ENCODE data around the gene ERAS.
A peak's percentile ranks its signal among the peaks of the same experiment; 100 is the strongest.
"Not testable (repeated sequence)": the region's sequence is repeated elsewhere in the genome, so short reads cannot be mapped to it uniquely, and the experiment has no call there.

ERAS gene

GRCh38 chrX:48831136-48831908 is 5.0 kb downstream of the ERAS start:
- DNase-seq (ENCODE audit: low spot score): no peak
- FAIRE-seq: no peak

GRCh38 chrX:48831909-48832291 is 5.6 kb downstream of the ERAS start:
- no peak for FAIRE-seq
- no peak for DNase-seq (ENCODE audit: low spot score)

- DNase-seq (ENCODE audit: low spot score) (peak; percentile 17), FAIRE-seq (no peak)
These were observed 7.3 kb downstream of the ERAS start for GRCh38 chrX:48833542-48834138.

- FAIRE-seq: no peak
- DNase-seq (ENCODE audit: low spot score): peak; percentile 11
These were observed 8.0 kb downstream of the ERAS start for GRCh38 chrX:48834383-48834709.

GRCh38 chrX:48835524-48836329 is 9.4 kb downstream of the ERAS start, which contains the start of gene PCSK1N:
PCSK1N (minus strand) TSS chrX:48835610; CDS start chrX:48835532, 78 bp downstream.
- no peak for FAIRE-seq
- DNase-seq (ENCODE audit: low spot score): peak; percentile 79

- FAIRE-seq (no peak), DNase-seq (ENCODE audit: low spot score) (no peak)
These were observed 13.4 kb downstream of the ERAS start for GRCh38 chrX:48839686-48840085.

GRCh38 chrX:48848847-48849246 is 22.5 kb downstream of the ERAS start:
- FAIRE-seq (no peak), DNase-seq (ENCODE audit: low spot score) (no peak)

GRCh38 chrX:48852857-48853256 is 26.5 kb downstream of the ERAS start:
- DNase-seq (ENCODE audit: low spot score): no peak
- no peak for FAIRE-seq

- FAIRE-seq; DNase-seq (ENCODE audit: low spot score): not testable (repeated sequence)
These were observed 27.2 kb downstream of the ERAS start for GRCh38 chrX:48853494-48853893.

GRCh38 chrX:48854121-48854804 is 27.9 kb downstream of the ERAS start:
- FAIRE-seq; DNase-seq (ENCODE audit: low spot score): not testable (repeated sequence)

GRCh38 chrX:48854898-48855297 is 28.6 kb downstream of the ERAS start:
- no peak for FAIRE-seq
- no peak for DNase-seq (ENCODE audit: low spot score)

- DNase-seq (ENCODE audit: low spot score): peak; percentile 48
- FAIRE-seq: no peak
These were observed 37.9 kb downstream of the ERAS start for GRCh38 chrX:48864210-48864609.

- DNase-seq (ENCODE audit: low spot score); FAIRE-seq: not testable (repeated sequence)
These were observed 45.7 kb downstream of the ERAS start for GRCh38 chrX:48872017-48872416.

GRCh38 chrX:48876944-48877343 is 50.6 kb downstream of the ERAS start:
- FAIRE-seq: not testable (repeated sequence)

More at GRCh38 chrX:48876944-48877343, 50.6 kb downstream of the ERAS start:
- DNase-seq (ENCODE audit: low spot score): not testable (repeated sequence)

Data from urothelium cell line (cell line).